ENCODE data around the gene EOLA2.
"Not testable (repeated sequence)": the region's sequence is repeated elsewhere in the genome, so short reads cannot be mapped to it uniquely, and the experiment has no call there.

DNA sequence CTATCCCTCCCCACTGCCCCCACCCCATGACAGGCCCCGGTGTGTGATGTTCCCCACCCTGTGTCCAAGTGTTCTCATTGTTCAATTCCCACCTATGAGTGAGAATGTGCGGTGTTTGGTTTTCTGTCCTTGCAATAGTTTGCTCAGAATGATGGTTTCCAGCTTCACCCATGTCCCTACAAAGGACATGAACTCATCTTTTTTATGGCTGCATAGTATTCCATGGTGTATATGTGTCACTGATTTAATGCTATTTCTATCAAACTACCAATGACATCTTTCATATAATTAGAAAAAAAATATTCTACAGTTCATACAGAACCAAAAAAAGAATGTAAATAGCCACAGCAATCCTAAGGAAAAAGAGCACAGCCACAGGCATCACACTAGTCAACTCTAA, 47.5 kb downstream of the EOLA2 start:
- TF ChIP-seq, protein P1, sequence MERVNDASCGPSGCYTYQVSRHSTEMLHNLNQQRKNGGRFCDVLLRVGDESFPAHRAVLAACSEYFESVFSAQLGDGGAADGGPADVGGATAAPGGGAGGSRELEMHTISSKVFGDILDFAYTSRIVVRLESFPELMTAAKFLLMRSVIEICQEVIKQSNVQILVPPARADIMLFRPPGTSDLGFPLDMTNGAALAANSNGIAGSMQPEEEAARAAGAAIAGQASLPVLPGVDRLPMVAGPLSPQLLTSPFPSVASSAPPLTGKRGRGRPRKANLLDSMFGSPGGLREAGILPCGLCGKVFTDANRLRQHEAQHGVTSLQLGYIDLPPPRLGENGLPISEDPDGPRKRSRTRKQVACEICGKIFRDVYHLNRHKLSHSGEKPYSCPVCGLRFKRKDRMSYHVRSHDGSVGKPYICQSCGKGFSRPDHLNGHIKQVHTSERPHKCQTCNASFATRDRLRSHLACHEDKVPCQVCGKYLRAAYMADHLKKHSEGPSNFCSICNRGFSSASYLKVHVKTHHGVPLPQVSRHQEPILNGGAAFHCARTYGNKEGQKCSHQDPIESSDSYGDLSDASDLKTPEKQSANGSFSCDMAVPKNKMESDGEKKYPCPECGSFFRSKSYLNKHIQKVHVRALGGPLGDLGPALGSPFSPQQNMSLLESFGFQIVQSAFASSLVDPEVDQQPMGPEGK (CRISPR knock-in tag; IDR thresholded peaks at IDR 0.05; ENCODE audit: borderline replicate concordance), result not testable (repeated sequence)
- TF ChIP-seq ZNF70 (CRISPR knock-in tag; IDR thresholded peaks at IDR 0.05); ARNTL (CRISPR knock-in tag; IDR thresholded peaks at IDR 0.05; ENCODE audit: borderline replicate concordance, low read depth); ESRRG (CRISPR knock-in tag; IDR thresholded peaks at IDR 0.05); TCF4 (CRISPR knock-in tag; IDR thresholded peaks at IDR 0.05; ENCODE audit: borderline replicate concordance); ZFP3 (CRISPR knock-in tag; IDR thresholded peaks at IDR 0.05); ZNF565 (CRISPR knock-in tag; conservative IDR thresholded peaks at IDR 0.05; ENCODE audit: low read depth); GLIS3 (CRISPR knock-in tag; IDR thresholded peaks at IDR 0.05); ZFP30 (CRISPR knock-in tag; IDR thresholded peaks at IDR 0.05): not testable (repeated sequence)

Measured in SK-N-SH treated with all-trans-retinoic acid at 6 μM for 48 hours (cell line).